ENCODE results near the gene TLCD3B. TPM values are rescaled to one million over a fixed set of nuclear protein-coding genes. Genes with fewer than 3 reads are reported as not detected.

Gene TLCD3B
- total and polyA plus RNA-seq, 2 experiments from 2014 or later: 0.36 TPM; not detected in 1

DNA sequence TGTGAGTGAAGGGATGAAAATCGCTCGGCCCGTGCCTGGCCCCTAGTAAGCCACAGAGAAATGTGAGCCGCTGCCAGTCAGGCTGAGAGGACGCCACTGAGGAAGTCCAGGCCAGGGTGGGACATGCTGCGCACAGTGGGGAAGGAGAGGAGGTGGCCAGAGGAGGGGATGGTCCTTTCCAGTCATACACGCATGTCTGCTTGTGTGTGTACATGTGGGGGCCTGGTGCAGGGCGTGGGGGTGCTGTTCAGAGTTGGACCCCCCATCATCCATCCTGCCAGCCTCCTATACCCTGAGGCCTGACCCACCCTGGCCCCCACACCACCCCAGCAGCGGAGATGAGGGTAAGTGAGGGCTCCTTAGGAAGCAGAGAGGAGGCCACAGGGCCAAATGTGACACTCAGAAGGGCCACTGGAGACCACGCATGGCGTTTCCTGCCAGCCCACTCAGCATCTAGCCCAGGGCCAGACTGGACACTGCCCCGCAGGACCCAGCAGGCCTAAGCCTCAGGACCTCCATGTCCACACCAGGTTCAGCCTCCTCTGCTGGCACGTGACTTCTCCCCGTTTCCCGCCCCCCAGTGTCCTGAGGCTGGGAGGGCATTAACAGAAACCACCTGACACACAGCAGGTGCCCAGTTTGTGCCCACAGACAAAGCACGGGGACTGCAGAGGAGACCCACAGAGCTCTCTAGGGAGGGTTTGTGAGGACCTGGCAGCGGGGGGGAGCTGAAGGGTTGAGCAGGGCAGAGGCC lies 27.2 kb downstream of the TLCD3B start:
- no peaks in the 10 kb centered on the region for H3K36me3 ChIP-seq
- H3K4me1 ChIP-seq (ENCODE audit: low read depth): no peaks in the 10 kb centered on the region
- H3K4me3 ChIP-seq: no peak overlapping the region
- no peak overlapping the region for H3K27ac ChIP-seq
- DNase-seq (ENCODE audit: low read depth in 1 of 2, low spot score in 1 of 2): no peak
- no peak for TF ChIP-seq CTCF (IDR thresholded peaks at IDR 0.05; ENCODE audit: low read depth, low read length)
- no peaks in the 10 kb centered on the region for H3K9me3 ChIP-seq (ENCODE audit: low read depth)
- H3K27me3 ChIP-seq: peaks cover under 1% of the 10 kb centered on the region

- no peaks in the 10 kb centered on the region for H3K36me3 ChIP-seq
- no peak overlapping the region for H3K4me3 ChIP-seq
- H3K27me3 ChIP-seq: no peaks in the 10 kb centered on the region
- no peak for TF ChIP-seq CTCF (IDR thresholded peaks at IDR 0.05; ENCODE audit: low read depth, low read length)
- no peaks in the 10 kb centered on the region for H3K4me1 ChIP-seq (ENCODE audit: low read depth)
- no peak overlapping the region for H3K27ac ChIP-seq
- H3K9me3 ChIP-seq (ENCODE audit: low read depth): no peaks in the 10 kb centered on the region
- no peak for DNase-seq (ENCODE audit: low read depth in 1 of 2, low spot score in 1 of 2)
Measured at GRCh38 chr16:30002614-30003346, 28.3 kb downstream of the TLCD3B start.

DNA sequence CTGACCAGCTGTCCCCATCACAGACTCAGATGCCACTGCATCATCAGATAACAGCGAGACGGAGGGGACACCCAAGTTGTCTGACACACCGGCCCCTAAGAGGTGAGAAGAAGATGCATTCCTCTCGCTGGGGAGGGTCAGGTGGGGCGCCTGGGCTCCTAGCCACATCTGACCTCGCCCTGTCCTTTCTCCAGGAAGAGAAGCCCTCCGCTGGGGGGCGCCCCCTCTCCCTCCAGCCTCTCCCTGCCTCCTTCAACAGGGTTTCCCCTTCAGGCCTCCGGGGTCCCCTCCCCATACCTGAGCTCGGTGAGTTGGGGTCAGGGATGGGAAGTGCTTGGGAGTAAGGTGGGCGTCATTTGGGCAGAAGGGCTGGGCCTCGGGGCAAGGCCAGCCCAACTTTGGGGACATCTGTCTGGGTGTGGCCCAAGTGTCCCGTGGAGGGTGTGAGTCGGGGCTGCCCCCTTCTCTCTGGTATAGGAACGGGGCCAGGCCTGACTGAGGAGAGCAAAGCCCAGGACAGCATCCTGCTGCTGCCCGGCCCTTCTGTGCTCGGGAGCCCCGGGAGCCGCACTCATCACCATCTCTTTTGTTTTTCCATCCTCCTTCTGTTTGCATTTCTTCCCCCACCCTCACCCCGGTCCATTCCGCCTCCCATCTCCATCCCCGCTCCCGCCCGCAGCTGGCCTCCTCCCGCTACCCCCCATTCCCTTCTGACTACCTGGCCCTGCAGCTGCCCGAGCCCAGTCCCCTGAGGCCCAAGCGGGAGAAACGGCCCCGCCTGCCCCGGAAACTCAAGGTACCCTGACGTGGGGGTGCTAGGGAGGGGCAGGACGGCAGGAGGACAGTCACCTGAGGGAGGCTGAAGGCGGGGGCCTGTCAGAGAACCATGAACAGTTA lies 30.1 kb downstream of the TLCD3B start:
- no peak overlapping the region for H3K4me3 ChIP-seq
- no peaks in the 10 kb centered on the region for H3K4me1 ChIP-seq (ENCODE audit: low read depth)
- H3K9me3 ChIP-seq (ENCODE audit: low read depth): no peaks in the 10 kb centered on the region
- DNase-seq (ENCODE audit: low read depth in 1 of 2, low spot score in 1 of 2): no peak
- no peak overlapping the region for H3K27ac ChIP-seq
- no peaks in the 10 kb centered on the region for H3K36me3 ChIP-seq
- H3K27me3 ChIP-seq: no peaks in the 10 kb centered on the region
- no peak for TF ChIP-seq CTCF (IDR thresholded peaks at IDR 0.05; ENCODE audit: low read depth, low read length)

DNA sequence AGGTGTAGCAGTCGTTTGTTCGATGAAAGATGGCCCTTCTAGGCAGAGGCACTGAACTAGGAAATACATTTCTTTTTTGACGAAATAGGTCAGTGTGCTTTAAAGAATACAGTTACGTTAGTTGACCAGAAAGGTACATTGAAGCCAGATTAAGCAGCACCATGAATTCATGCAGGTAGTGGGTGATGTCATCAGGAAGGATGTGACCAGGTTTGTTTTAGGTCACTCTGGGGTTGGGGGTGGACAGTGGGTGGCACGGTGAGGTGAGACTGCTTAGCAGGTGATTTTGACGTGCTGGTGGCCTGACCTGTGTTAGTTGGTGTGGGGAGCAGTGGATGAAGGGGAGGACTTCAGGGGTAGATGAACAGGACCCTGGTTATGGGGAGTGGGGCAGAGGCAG lies 31.5 kb downstream of the TLCD3B start:
- no peak overlapping the region for H3K27ac ChIP-seq
- no peak for TF ChIP-seq CTCF (IDR thresholded peaks at IDR 0.05; ENCODE audit: low read depth, low read length)

DNA sequence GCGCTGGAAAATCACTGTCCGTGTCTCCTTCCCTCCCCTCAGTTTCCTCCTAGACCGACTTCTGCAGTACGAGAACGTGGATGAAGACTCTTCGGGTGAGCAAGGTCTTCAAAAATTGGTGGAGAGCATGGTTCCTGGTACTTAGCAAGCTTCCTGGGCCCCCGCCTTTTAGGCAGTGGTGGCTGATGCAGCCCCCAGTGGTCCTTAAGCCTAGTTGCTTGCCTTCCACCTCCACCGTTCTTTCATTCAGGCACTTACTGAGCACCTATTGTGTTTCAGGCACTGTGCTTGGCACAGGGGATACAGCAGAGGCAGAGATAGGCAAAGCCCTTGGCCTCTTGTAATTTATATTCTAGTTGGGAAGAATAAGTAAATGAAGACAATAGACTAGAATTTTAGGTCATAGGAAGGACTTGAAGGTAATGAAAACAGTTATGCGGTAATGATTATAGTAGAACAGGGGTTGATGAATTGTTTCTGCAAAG lies 34.3 kb downstream of the TLCD3B start:
- peak overlapping the region; percentile 84 for H3K4me3 ChIP-seq
- no peak for TF ChIP-seq CTCF (IDR thresholded peaks at IDR 0.05; ENCODE audit: low read depth, low read length)
- H3K27ac ChIP-seq: no peak overlapping the region
- H3K36me3 ChIP-seq: peaks cover 5% of the 10 kb centered on the region
- no peaks in the 10 kb centered on the region for H3K4me1 ChIP-seq (ENCODE audit: low read depth)
- no peaks in the 10 kb centered on the region for H3K9me3 ChIP-seq (ENCODE audit: low read depth)
- H3K27me3 ChIP-seq: no peaks in the 10 kb centered on the region
- peak in 1 of 2 donors; percentile 8 for DNase-seq (ENCODE audit: low read depth in 1 of 2, low spot score in 1 of 2)

More for the DNA sequence above, 31.5 kb downstream of the TLCD3B start:
- Histone ChIP-seq H3K4me3 (no peak overlapping the region), H3K9me3 (ENCODE audit: low read depth) (no peaks in the 10 kb centered on the region), H3K36me3 (no peaks in the 10 kb centered on the region), H3K27me3 (no peaks in the 10 kb centered on the region), H3K4me1 (ENCODE audit: low read depth) (no peaks in the 10 kb centered on the region)
- DNase-seq (ENCODE audit: low read depth in 1 of 2, low spot score in 1 of 2): no peak

All from cardiac muscle cell (in vitro differentiated cells and primary cell).